Fibroblast of villous mesenchyme (primary cell): ENCODE data around the gene ATAD3C. TPM values are rescaled to one million over a fixed set of nuclear protein-coding genes. Genes with fewer than 3 reads are reported as not detected.
"Not testable (repeated sequence)": the region's sequence is repeated elsewhere in the genome, so short reads cannot be mapped to it uniquely, and the experiment has no call there.

Source experiments
- DNase-seq: peaks from one replicate; pipeline ENCODE4 v3.0.0-alpha.2; 2010; ENCODE audit warnings: low read depth
- H3K4me3 ChIP-seq: 2 replicates; pipeline ENCODE4 v1.5.1; 2011; ENCODE audit warnings: low read depth, mild to moderate bottlenecking, low read length
- total RNA-seq: library from RNA; depleted of rRNA; stranded (reverse); fragments of >200 nt; gene quantifications from 2 replicates; pipeline ENCODE4 v1.2.3, GENCODE V29; 2012
- TF ChIP-seq, protein P1 (sequence below): IDR thresholded peaks from 2 replicates; pipeline ENCODE4 v1.5.1; 2012; ENCODE audit warnings: low read depth, mild to moderate bottlenecking, low read length; ENCODE audit not compliant: insufficient read depth

Gene ATAD3C
- total RNA-seq, 1 donor = under 0.01 TPM

DNA sequence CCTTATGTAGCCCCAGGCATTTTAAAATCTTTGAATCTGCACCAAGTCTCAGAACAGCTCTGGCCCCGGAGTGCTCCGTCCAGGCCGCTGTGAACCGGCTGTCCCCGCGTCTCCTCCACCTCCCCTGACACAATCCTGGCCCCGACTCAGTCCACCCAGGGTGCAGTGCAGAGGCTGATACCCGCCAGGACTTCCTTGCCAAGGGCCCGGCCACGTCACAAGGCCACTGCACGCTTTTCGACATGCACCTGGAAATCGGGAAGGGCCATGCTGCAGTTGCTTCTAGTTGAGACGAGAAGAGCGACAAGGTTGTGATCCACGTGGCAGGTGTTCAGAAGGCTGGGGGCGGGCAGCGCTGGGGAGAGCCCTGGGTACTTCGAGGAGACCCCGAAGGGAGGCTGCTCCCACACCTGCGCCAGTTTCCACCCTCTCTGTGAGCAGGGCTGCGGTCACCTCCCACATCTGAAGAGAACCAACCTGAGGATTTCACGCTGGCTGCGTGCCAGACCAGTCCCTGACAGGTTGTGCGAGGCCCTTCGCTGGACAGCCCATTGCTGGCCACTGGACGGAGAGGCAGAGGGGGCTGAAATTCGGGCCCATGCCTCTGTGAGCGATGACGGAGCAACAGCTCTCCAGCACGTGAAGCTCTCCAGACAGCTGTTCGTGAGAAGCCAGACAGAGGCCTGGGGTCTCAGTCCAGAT, 7.3 kb upstream of the ATAD3C start:
- TF ChIP-seq, protein P1, sequence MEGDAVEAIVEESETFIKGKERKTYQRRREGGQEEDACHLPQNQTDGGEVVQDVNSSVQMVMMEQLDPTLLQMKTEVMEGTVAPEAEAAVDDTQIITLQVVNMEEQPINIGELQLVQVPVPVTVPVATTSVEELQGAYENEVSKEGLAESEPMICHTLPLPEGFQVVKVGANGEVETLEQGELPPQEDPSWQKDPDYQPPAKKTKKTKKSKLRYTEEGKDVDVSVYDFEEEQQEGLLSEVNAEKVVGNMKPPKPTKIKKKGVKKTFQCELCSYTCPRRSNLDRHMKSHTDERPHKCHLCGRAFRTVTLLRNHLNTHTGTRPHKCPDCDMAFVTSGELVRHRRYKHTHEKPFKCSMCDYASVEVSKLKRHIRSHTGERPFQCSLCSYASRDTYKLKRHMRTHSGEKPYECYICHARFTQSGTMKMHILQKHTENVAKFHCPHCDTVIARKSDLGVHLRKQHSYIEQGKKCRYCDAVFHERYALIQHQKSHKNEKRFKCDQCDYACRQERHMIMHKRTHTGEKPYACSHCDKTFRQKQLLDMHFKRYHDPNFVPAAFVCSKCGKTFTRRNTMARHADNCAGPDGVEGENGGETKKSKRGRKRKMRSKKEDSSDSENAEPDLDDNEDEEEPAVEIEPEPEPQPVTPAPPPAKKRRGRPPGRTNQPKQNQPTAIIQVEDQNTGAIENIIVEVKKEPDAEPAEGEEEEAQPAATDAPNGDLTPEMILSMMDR = no peak
- H3K4me3 ChIP-seq = no peak overlapping the region
- no peak for DNase-seq

DNA sequence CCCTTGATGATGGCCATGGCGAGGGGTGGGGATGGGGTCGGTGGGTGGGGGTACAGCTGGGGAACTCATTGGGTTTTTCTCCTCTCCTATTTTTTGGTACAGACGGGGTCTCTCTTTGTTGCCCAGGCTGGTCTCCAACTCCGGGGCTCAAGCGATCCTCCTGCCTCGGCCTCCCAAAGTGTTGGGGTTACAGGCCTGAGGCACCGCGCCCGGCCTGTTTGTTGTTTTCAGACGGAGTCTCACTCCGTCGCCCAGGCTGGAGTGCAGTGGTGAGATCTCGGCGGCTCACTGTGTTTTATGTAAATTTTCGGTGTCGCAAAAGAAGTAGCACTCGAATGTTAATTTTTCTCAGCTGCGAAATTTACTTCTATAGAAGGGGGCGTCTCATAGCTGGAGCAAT, 2.9 kb upstream of the ATAD3C start:
- not testable (repeated sequence) for DNase-seq, H3K4me3 ChIP-seq

DNA sequence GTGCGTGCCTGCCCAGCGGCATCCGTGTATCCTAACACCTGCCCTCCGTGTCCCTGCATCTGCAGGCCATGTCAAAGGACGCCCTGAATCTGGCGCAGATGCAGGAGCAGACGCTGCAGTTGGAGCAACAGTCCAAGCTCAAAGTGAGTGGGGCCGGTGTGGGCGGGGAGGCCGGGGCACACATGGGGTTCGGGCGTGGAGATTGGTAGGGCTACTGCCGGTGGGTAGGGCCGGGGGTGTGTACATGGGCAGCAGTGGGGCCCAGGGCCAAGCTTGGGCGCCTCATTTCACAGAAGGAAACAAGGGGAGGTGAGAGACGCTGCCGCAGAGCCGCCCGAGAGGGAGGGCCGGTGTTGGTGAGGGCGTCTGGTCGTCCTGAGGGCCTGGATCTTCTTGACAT, 1.1 kb downstream of the ATAD3C start:
- DNase-seq, H3K4me3 ChIP-seq: not testable (repeated sequence)

DNA sequence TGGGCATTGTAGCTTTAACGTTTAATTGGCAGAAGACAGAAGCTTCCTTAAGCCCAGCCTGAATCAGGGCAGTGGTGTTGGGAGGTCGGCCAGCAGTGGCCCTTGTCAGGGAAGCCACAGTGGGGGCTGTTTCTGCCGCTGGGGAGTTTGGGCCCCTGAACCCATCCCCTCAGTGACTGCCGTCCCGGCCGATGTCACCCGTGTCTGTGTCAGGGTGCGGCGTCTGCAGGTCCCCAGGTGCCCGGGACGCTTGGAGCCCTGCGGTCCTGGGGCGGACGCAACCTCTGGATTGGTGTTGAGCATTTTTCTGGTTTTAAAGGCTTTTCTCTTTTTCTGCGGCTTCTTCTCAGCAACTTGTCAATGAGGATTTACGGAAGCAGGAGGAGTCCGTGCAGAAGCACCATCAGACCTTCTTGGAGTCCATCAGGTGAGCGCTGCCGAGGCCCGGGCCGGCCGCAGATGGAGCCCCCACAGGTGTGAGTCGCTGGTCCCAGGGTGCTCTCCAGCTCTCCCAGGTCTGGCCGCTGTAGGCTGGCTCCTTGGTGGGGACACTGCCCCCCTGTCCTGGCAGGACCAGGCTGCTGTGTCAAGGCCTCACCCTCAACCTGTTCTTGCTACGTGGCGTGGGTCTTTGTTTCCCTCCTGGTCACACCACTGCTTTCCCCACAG, 2.3 kb downstream of the ATAD3C start:
- DNase-seq = no peak
- TF ChIP-seq, protein P1 = no peak
- H3K4me3 ChIP-seq = no peak overlapping the region

DNA sequence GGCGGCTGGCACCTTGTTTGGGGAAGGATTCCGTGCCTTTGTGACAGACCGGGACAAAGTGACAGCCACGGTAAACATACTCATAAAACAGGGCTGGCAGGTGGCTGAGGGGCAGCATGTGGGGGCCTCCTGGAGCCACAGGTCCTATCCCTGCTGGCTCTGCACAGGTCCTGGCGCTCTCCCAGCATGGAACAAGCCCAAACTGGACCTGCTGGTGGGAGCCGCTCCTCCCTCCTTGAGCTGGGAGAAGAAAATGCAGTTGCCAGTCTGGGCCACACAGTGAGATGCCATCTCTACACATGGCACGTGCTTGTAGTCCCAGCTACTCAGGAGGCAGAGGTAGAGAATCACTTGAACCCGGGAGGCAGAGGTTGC, 2.9 kb downstream of the ATAD3C start:
- not testable (repeated sequence) for DNase-seq

DNA sequence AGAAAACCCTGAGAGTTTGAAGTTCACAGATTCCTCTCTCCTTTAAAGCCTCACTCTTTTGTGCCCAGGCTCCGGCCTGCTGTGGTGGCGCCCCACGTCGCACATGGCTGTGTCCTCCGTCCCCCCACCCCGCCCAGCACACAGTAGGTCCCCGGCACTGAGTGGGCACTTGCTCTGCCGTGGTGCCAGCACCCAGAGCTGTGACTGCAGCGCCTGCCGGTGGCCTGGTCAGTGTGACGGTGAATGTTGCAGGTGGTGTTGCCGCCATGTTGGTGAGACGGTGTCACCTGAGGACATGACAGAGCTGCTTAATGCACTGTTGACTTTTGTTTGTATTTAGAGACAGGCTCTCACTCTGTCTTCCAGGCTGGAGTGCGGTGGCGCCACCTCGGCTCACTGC, 3.4 kb downstream of the ATAD3C start:
- no peak for DNase-seq
- TF ChIP-seq, protein P1 = no peak

More for the DNA sequence above, 2.9 kb downstream of the ATAD3C start:
- H3K4me3 ChIP-seq = not testable (repeated sequence)

DNA sequence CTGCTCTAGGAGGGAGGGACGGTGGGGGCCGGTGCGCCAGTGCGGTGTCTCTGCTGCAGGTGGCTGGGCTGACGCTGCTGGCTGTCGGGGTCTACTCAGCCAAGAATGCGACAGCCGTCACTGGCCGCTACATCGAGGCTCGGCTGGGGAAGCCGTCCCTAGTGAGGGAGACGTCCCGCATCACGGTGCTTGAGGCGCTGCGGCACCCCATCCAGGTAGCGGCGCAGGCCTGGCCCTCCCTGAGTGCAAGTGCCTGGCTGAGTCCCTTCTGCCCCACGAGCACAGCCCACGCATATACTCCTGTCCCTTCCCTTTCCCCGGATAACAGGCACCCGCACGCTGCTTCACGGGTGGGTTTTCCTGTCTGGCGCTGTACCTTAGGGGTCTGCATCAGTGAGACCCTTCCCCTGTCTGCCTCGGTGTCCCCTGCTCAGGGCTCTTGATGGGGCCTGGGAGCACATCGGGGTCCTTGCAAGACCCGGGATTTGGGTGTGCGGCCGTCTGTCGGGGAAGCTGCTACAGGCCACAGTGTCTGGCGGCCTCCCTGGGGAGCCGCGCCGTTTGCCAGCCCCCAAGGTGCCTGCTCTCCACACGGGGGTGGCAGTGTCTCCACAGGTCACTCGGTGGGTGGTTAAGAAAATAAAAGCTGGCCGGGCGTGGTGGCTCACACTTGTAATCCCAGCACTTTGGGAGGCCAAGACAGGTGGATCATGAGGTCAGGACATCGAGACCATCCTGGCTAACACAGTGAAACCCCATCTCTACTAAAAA, 5.0 kb downstream of the ATAD3C start:
- DNase-seq, H3K4me3 ChIP-seq: not testable (repeated sequence)

More for the DNA sequence above, 3.4 kb downstream of the ATAD3C start:
- H3K4me3 ChIP-seq = no peak overlapping the region

DNA sequence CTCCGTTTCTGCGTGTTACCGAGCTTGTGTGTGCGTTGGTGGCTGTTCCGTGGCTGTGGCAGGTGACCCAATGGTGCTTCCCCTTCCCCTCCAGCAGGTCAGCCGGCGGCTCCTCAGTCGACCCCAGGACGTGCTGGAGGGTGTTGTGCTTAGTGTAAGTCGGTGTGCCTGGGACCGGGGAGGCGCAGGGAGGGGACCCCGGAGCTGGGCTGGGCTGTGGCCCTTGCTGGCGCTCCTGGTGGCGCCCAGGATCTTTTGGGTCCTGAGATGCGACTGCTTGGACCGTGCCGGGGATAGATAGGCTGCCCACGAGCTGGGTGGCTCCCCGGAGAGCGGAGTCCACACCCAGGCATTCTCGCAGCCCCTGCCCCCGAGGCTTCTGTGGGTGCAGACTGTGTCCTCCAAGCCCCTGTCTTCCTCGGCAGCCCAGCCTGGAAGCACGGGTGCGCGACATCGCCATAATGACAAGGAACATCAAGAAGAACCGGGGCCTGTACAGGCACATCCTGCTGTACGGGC, 5.9 kb downstream of the ATAD3C start:
- TF ChIP-seq, protein P1 = no peak
- no peak for DNase-seq
- H3K4me3 ChIP-seq = no peak overlapping the region

DNA sequence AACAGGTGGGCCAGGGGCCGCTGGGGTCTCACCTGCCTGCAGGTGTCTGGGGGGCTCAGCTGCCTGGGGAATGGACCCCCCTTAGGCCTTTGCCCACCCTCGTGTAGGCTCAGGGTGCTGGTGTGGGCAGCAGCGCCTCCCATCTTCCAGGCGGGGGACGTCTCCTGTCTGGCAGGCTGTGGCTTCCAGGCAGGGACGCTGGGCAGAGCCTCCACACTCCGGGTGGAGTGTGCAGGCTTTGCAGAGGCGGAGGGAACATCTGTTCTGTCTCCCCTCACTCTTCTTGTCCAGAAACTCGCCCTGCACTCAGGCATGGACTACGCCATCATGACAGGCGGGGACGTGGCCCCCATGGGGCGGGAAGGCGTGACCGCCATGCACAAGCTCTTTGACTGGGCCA, 6.4 kb downstream of the ATAD3C start:
- DNase-seq, H3K4me3 ChIP-seq: not testable (repeated sequence)

DNA sequence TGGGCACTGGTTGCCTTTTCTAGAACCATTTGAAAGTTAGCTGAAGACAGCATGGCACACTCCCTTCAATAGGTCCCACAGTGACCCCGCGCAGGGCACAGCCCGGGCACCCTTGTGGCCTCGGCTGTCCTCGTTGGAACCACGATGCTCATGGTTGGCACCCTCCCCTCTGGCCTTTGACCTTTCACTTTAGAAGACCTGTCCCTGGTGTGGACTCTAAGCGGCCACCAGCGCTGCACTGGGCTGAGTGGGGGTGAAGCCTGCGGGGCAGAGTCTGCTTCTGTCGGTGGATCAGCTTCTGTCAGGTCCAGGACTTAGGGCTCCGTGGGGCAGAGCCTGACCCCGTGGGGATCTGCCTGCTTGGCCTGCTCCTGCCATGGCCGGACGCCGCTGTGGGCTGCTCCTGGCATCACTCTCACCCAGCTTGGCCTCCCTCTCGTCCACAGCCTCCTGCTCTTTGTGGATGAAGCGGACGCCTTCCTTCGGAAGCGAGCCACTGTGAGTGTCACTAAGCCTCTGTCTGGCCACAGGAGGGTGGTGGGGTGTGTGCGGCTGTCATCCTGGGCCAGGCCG, 7.3 kb downstream of the ATAD3C start:
- H3K4me3 ChIP-seq, DNase-seq: not testable (repeated sequence)

DNA sequence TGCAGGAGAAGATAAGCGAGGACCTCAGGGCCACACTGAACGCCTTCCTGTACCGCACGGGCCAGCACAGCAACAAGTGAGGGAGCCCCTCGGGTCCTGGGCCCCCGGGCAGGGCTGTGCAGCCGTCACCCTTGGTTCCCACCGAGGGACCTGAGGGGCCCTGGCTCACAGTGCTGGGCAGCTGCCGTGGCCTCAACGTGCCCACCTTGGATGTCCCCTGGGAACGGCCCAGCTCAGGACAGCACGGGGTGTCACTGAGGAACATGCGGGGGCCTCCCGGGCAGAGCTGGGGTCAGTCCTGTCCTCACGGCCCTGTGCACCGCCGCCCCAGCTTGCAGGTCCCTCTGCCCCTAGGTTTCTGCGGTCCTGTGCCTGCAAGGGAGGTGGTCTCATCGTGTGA, 9.7 kb downstream of the ATAD3C start:
- not testable (repeated sequence) for DNase-seq, H3K4me3 ChIP-seq

DNA sequence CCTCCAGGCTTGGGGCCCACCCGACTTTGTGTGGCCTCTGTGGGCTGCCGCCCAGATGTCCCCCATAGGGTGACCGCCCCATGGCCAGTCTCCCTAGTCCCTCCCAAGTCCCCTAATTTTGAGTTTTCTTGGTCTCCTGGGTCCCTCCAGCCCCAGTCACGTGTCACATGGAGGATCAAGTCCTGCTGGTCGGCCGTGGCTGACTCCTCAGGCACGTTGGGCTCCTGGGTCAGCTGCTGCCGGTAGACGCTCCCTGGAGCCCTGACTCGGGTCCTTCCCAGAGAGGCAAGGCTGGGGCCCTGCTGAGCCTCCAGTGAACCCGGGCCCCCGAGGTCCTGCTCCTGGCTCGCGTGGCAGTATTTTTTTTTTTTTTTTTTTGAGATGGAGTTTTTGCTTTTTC, 10.2 kb downstream of the ATAD3C start:
- DNase-seq = not testable (repeated sequence)

More for the DNA sequence above, 10.2 kb downstream of the ATAD3C start:
- H3K4me3 ChIP-seq = not testable (repeated sequence)
